ENCODE results near the gene RUNX3.

RUNX3 gene

DNA sequence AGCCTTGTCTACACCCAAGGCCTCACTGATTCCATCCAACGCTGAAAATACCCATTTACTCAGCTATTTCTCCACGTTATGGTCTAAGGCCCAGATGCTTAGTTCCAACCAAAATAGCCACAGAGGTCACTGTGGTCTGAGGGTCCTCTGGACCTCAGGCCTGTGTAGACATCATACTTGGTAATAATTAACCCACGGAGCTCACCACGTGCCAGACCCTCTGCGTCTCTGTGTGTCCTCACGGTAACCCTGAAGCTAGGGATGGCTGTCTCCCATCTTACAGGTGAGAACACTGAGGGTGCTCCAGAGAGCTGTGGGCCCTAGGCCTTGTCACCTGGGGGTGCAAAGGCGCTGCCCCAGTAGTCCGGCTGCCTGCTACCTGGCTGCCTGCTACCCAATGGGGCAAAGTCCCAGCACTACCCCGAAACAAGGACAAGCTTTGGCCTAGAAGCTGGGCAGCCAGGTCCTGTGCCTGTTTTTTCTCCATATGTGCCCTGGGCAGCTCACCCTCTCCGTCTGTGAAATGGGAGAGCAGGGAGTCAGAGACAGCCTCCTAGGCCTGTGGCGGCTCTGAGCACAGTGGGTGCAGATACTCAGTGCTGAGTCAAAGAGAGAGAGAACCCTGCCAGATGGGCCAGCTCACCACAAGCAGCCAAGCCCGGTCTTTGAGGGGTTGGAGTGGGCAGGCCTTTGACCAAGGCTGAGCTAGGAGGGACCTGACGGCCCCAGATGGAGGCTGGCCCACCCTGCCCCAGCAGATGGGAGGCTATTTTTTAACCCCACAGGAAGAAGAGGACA is 17.0 kb upstream of the RUNX3 start:
- DNase-seq, result no peak

DNA sequence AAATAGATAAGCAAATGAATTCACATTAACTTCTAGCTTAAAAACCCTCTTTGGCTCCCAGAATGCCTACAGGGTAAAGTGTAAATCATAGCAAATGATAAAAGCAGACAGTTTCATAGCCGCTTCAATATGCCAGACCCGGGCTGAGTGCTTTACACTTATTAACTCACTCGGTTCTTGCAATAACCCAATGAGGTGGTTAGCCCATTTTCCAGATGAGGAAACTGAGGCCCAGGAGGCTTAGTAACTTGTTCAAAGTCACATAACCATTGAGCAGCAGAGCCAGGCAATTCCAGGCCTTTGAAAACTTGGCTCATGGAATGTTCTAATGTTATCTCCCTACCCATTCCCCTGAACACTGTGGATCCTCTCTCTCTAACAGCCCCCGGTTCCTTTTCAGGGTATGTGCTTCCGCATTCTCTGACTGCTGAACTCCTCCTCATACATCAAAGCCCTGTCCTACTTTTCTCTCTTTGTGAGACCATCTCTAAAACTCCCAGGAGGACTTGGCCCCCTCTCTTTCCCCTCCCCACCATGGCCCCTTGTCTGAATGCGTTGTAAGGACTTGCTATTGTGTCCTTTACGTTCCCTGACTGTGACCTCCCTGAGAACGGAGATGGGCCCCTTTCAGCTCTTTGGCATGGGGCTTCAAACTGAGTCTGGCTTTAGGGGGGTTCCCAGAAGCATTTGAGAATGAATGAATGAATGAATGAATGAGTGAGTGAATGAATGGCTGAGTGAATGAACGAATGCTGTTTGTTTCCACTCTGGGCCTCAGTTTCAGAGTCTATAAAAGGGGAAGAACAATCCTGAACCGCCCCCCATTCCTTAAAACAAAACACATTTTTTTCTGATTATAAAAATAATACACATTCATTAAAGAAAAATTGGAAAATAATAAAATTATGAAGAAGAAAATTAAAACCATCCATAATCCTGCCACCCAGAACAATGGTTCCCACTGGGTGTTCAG is 15.6 kb upstream of the RUNX3 start:
- DNase-seq, result no peak

DNA sequence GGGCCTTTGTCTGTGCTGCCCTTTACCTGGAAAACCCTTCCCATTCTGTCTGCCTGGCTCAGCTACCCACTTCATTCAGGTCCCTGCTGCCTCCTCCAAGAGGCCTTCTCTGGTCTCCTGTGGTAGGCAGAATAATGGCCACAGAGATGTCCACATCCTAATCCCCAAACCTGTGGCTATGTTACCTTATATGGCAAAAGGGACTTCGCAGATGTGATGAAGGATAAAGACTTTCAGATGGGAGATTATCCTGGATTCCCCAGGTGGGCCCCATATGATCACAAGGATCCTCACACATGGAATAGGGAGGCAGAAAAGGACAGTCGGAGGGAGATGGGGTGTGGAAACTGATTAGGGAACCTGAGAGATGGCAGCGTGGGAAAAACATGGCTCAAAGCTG is 14.2 kb upstream of the RUNX3 start:
- no peak for DNase-seq

DNA sequence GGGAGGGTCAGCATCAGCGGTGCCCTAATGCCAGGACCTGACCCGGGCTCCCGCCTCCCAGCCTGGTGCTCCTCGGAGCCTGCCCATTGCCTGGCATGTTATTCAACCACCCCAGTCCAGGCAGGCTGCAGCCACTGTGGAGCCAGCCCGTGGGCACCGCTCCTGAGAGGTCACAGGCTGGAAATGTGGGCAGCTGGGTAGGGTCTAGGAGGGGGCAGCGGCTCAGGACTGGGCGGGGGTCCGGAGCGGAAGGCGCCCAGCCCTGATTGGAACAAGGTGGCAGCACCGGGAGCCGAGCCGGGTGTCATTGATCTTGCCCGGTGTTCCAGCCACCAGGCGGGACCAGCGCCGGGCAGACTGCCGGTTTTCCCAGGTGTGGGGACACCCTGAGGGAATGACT is 12.7 kb upstream of the RUNX3 start:
- no peak for DNase-seq

DNA sequence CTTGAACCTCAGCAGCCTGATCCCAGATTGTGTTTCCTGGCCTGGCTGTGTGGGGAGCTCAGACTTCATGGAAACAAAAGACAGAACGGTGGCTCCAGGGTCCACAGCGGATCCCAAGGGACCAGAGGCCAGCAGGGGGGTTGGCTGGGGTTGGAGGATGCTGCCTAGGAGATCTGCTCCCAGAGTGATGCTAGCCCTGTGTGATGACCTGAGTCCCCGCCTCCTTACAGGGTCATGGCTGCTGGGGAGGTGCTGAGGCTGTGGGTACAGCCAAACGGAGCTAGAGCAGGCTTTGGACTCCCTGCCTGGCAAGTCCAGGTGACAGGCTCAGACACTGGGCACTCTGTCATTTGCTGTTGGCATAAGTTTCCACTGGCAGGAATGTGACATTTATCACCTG is 11.5 kb upstream of the RUNX3 start:
- DNase-seq, result no peak

DNA sequence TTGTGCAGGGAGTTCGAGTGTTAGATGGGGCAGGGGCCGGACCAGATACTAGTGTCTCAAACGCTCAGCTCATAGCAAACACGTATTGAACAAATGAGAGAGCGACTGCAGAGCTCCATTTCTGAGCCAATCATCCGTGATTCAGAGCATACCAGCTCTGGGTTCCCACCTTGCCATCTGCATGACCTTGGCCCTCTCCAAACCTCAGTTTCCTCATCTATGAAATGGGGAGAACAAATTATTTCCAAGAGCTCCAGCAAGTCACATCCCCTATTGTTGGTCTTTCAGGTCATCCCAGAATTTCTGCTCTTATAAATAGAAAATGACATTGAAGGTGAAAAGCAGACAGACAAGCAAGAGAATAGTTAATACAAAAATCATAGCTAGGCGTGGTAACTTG is 10.2 kb upstream of the RUNX3 start:
- no peak for DNase-seq

DNA sequence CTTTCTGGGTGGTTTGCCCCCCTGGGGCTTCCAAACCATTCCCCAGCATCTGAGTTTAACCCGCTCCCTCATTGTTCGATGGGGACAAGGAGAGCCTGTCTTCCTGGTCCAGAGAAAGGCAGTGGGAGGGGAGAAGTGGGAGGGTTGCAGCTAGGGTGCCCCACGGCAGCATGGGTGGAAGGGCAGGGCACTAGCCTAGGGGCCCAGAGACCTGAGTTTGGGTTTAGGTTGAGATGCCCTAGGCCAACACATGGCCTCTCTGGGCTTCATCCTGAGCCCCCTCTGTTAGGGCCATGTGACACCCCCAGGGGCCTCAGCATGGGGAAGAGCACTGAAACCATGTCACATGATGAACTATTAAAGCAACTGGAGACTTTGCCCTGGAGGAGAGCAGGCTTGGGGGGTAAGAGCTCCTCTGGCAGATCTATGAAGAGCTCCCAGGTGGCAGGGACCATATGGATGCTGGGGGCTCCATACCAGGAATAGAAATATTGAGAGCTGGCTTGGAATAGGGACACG is 9.7 kb upstream of the RUNX3 start:
- DNase-seq, result no peak

DNA sequence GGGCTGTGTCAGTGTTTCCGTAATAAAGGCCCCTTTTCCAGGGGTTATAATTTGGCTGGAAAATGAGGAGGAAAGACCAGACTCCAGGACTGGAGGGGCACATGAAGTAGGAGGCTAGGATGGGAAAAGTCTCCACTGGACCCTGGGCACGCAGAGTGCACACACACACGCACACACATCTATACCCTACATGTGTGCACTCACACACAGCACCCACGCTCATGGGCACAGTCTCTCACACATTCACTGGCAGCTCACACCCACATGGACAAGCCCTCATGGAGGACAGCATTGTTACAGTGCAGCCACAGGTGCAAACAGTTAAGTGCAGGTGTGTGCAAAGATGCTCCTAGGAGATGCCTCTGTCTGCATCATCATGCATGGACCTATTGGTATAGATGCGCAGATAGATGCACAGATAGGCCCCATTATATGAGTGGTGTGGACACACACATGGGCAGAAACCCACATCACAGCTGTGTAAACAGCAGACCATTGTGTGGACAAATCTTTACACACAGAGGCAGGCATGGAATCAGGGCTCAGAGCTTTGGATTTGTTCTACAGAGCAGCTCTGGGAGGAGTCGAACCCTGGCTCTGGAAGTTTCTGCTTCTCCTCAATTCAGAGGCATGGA is 9.1 kb upstream of the RUNX3 start:
- no peak for DNase-seq

DNA sequence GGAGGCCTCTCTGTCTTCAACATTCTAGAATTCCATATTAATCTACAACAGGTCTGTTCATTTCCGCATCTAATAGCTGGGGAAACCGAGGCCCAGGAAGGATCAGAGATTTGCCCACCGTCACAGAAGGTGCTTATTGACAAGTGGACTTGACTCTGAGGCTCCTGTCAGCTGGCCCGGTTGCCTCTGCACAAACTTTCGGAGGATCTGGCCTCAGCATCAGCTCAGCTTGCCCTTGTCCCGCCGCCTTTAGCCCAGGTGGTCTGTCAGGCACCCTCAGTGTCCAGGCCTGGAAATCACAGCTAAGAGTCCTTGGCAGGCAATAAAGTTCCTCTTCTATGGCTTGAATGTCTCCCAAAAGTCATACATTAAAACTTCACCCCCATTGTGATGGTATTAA is 8.2 kb upstream of the RUNX3 start:
- DNase-seq, result no peak

DNA sequence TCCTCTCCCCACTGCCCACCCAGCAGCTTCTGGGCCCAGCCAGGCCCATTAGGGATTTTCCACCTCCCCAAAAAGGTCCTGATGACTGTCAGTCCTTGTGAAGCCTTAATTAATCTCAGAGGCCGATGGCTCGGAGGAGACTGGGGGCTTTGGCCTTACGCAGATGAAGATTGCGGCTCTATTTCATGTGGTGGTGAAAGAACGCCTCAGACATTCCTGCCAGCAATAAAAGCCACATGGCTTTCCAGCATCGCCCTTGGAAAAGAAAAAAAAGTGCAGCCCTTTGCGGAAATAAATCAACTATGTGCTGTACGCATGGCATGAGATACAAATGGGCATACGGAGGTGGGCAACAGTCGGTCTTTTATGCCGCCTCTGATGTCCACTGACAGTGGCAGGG is 6.6 kb upstream of the RUNX3 start:
- DNase-seq, result no peak

DNA sequence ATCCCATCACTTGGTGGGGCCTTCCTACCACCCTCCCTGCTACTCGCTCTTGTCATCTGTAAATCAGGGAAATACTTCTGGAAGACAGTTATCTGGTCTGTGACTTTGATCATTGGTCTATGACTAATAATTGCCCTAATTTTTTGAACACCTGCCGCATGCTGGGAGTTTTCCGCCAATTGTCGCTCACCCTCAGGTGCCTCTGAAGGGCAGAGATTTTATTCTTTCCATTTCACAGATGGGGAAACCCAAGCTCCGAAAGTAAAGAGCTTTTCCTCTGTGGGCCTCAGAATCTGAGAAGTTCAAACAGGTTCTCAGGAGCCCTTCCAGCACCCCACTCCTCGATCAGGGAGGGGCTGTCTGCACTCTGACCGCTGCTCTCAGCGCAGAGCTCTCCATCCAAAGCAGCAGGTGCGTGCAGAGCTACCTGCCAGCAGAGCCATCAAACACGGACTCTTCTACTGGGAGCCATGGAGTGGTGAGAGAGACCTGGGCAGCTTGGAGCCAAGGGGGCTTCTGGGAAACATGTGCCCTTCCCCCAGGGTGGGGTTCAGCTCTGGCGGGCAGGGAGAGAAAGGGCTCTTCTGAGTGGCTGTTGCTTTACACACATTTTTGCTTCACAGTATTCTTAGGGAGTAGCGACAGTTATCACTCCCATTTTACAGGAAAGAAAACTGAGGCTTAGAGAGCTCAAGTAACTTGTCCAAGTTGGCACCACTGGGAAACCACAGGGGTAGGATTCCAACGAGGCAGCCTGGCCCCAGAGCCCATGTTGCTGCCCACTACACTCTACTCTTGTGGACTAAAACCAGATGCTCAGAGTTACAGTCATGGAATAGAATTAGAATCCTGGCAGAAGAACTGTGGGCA is 5.8 kb upstream of the RUNX3 start:
- no peak for DNase-seq

DNA sequence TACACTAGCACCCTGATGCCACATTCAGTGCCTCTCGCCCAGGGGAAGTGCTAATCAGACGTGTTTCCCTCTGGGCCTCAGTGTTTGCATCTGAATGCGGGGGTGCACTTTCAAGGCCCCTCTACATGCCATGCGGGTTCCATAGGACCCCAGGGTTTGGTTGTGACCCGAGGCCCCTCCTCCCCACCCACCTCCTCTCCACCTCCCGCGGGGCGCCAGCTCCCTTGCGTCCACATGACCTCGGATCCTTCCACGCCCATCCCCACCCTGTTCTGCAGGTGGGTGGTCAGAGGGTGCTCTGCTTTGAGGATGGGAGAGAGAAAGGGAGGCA is 5.1 kb upstream of the RUNX3 start:
- DNase-seq, result no peak

DNA sequence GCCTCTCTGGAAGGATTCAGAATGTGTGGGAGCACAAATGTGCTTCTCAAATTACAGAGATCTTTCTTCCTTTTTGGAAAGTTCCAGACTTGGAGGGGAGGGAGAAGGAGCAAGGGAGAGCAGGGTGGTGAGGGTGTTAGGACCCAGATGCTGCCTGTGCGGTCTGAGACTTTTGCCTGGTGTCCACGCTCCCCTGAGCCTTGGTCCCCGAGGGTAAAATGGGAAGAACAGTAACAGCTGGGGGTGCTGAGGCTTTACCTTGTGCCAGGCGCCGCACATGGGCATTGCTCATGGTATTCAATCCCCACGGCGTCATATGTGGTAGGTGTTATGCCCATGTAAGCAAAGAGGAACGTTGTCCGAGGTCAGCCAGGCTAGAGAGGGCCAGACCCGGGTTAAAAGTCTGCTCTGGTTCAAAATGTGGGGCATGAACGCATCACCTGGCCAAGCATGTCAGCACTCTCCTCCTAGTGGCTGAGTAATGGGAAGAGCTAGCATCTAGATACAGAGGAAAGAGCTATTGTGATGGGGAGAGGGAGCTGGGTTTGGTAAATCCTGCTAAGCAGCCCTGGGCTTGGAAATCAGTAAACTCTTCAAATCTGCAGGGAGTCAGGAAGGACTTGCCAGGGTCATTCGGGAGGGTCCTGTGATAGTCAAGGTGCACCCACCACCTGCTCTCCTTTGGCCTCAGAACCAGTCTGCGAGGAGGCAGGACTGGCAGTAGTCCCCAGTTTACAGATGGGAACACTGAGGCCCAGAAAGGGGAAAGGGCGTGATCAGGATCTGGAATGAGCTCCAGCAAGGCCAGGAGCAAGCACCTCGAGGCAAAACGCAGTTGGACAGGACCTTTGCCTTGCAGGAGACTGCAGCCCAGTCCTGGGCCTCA is 4.5 kb upstream of the RUNX3 start:
- DNase-seq, result no peak

DNA sequence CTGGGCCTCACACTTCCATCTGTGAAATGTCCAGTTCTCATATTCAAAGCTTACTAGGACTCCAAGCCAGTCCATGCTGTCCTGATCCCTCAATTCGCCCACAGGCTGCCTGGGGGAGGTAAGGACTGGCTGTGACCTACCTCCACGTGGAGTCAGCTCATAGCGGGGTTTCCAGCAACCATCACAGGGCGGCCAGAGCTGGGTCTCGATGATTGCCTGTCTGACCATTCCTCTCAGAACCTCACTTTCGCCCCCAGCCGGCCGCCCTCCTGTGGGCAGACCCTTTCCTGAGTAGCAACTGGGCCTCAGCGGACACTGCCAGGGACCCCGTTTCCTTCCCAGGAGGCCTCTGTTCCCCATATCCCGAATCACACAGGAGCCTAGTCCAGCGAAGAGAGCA is 3.4 kb upstream of the RUNX3 start:
- no peak for DNase-seq

DNA sequence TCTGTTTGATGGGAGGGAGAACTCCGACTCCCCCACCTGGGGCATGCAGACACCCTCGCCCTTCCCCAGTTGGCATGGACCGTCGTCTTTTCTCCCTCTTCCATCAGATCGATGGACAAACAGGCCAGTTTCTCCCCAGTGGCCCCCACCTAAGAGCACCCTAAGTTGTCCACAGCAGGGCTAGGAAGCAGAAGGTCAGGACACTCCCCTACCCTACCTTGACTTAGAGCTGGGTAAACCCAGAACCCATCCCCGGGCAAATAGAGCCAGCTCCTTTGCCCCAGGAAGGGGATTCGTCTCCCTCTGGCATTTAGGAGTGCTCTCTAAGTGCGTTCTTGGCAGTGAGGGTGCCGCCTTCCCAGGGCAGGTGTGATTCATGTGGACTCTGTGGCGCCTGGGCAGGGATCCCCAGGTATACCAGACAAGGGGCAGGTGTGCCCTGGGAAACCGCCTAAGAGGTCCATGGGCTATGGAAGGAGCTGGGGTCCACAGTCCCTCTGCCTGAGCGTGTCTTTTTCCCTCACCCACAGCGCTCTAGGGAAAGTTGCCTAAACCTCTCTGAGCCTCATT is 2.7 kb upstream of the RUNX3 start:
- DNase-seq, result no peak

DNA sequence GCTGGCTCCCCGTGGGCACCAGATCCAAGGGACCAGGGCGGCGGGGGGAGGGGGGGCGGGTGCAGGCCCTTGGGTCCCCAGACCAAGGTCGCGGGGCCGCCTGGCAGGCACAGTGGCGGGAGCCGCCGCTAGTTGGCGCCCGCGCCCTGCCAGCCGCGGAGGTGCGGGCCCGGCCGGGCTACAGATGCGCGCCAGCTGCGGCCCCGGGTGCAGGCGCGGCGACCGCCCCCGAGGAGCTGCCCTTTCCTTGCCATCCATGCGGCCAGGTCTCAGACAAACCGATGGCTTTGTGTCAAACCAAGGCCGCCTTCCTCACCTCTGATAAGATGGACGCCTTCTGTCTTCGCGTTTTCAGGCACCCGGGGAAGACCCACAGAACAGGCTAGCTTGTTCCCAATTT is 2.2 kb upstream of the RUNX3 start:
- no peak for DNase-seq

DNA sequence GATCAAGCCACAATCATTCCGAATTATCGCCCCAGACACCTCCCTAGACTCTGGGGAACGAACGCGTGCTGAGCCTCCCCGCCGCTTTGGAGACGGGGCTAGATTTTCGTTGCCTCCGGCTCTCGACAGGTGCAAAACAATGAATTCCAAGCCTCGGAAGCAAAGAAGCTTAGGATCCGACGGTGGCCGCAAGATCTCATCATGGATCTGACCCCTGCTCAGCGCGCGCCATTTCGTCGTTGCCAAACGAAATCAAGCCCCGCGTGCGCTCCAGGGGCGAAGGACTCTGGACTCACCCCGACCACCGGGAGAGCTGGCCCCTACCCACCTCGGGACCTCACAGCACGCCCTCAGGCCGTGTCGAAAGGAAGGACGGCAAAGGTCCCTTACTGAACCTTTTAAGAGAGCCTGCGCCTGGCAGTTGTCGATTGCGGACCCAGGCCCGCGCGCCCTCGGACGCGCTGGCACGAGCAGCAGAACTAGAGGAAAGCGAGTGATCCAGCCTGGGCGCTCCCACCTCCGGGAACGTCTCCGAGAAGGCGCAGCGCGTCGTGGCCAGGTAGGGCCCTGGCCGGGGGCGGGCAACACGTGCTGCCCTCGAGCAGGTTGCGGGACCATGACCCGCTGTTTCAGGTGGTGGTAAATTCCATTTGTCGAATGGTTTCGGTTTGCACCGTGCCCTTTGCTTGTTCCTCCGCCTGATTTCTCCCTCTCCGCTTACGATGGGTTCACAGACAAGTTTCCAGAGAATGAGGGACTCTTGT is 1.6 kb upstream of the RUNX3 start:
- no peak for DNase-seq

DNA sequence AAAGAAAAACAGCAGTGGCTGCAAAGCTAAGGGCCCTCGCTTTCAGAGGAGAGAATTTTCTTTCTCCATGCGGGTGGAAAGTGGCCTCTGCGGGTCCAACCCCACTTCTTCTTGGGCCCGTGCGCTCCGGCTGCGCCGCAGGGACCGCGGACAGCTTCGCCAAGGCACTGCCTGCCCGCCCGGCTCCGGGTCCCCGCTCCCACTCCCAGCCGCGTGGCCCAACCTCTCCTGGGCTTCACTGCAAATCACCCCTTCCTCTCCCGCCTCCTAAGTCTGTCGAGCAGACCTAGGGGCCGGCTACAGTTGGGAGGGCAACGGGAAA is 1.0 kb upstream of the RUNX3 start:
- no peak for DNase-seq

DNA sequence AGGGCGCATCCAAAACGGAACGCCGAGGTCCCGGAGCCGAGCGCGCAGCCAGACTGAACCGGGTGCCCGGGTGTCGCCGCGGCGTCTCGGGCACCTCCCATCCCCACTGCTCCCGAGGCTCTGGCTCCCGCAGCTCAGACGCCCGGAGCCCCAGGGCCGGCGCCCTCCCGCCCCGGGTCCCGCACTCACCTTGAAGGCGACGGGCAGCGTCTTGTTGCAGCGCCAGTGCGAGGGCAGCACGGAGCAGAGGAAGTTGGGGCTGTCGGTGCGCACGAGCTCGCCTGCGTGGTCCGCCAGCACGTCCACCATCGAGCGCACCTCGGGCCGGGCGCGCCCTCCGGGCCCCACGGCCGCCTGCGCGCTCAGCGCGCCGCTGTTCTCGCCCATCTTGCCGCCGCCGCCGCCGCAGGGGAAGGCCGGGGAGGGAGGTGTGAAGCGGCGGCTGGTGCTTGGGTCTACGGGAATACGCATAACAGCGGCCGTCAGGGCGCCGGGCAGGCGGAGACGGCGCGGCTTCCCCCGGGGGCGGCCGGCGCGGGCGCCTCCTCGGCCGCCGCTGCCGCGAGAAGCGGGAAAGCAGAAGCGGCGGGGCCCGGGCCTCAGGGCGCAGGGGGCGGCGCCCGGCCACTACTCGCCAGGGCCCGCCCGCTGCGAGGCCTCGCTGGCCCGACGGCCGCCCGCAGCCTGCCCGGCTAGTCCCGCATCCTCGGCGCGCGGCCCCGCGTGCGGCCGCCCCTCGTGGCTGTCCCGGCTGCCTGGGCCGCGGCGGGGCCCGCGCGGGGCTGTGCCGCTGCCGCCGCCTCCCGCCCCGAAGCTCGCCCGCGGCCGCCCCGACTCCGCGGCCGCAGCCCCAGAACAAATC is 447 bp downstream of the RUNX3 start:
- DNase-seq, result no peak
